Glutamatergic neuron (in vitro differentiated cells): ENCODE data around the gene ELFN1. TPM values are rescaled to one million over a fixed set of nuclear protein-coding genes. Genes with fewer than 3 reads are reported as not detected.
A peak's percentile ranks its signal among the peaks of the same experiment; 100 is the strongest.

Source experiments
- DNase-seq: peaks from one replicate; pipeline ENCODE4 v3.0.0; 2022
- H3K27ac Mint-ChIP-seq: one replicate; pipeline ENCODE4 v1.8.0; 2020; ENCODE audit warnings: mild to moderate bottlenecking, mixed read lengths, inconsistent platforms; ENCODE audit not compliant: unreplicated experiment
- H3K27me3 Mint-ChIP-seq: one replicate; pipeline ENCODE4 v1.8.0; 2020; ENCODE audit warnings: mild to moderate bottlenecking, moderate library complexity, mixed read lengths, inconsistent platforms; ENCODE audit not compliant: unreplicated experiment
- H3K36me3 Mint-ChIP-seq: one replicate; pipeline ENCODE4 v1.8.0; 2020; ENCODE audit warnings: mild to moderate bottlenecking, mixed read lengths, inconsistent platforms; ENCODE audit not compliant: unreplicated experiment
- H3K4me1 Mint-ChIP-seq: one replicate; pipeline ENCODE4 v1.8.0; 2020; ENCODE audit warnings: mild to moderate bottlenecking, low read depth, mixed read lengths, inconsistent platforms; ENCODE audit not compliant: unreplicated experiment
- H3K4me3 Mint-ChIP-seq: one replicate; pipeline ENCODE4 v1.8.0; 2020; ENCODE audit warnings: mild to moderate bottlenecking, mixed read lengths, inconsistent platforms; ENCODE audit not compliant: unreplicated experiment
- H3K9me3 Mint-ChIP-seq: one replicate; pipeline ENCODE4 v1.8.0; 2020; ENCODE audit warnings: mild to moderate bottlenecking, moderate library complexity, mixed read lengths, inconsistent platforms; ENCODE audit not compliant: unreplicated experiment
- total RNA-seq: library from RNA; stranded (reverse); fragmentation: NEBNext Ultra II Directional; extraction: Animal tissue kit (Norgen Biotek cat#: 25700); gene quantifications from one replicate; pipeline ENCODE4 v1.2.1, GENCODE V29; 2021; ENCODE audit not compliant: unreplicated experiment
- TF ChIP-seq, protein P1 (sequence below): fragments of 200-600 bp; sonication (generic); IDR thresholded peaks from one replicate; pipeline ENCODE4 v1.5.0; 2021; ENCODE audit not compliant: partially characterized antibody, unreplicated experiment

ELFN1 gene
- total RNA-seq, 1 donor from 2014 or later: 40.0 TPM

DNA sequence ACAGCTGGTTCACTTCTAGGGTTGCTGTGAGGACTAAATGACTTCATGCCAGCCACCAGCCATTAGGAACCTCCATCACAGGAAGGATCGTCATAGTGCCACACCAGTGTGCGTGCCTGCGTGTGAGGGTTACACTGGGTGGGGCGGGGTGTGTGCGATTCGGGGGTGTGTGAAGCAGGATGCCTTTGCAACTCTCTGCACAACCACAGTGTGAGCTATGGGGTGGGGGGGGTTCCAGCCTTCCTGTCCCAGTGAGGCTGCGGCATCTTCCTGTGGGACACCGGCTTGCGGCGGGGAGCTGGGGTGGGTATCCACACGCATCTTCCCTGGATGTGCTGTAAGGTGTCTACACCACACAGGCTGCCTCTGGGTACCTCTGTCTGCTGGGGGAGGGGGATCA is 6.9 kb upstream of the ELFN1 start:
- Mint-ChIP-seq H3K4me3 (peak overlapping the region; percentile 82), H3K27me3 (peaks cover 7% of the 10 kb centered on the region), H3K27ac (peak overlapping the region; percentile 64), H3K9me3 (peaks cover 13% of the 10 kb centered on the region), H3K4me1 (peaks cover 7% of the 10 kb centered on the region), H3K36me3 (no peaks in the 10 kb centered on the region)
- TF ChIP-seq, protein P1, sequence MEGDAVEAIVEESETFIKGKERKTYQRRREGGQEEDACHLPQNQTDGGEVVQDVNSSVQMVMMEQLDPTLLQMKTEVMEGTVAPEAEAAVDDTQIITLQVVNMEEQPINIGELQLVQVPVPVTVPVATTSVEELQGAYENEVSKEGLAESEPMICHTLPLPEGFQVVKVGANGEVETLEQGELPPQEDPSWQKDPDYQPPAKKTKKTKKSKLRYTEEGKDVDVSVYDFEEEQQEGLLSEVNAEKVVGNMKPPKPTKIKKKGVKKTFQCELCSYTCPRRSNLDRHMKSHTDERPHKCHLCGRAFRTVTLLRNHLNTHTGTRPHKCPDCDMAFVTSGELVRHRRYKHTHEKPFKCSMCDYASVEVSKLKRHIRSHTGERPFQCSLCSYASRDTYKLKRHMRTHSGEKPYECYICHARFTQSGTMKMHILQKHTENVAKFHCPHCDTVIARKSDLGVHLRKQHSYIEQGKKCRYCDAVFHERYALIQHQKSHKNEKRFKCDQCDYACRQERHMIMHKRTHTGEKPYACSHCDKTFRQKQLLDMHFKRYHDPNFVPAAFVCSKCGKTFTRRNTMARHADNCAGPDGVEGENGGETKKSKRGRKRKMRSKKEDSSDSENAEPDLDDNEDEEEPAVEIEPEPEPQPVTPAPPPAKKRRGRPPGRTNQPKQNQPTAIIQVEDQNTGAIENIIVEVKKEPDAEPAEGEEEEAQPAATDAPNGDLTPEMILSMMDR: no peak
- no peak for DNase-seq

DNA sequence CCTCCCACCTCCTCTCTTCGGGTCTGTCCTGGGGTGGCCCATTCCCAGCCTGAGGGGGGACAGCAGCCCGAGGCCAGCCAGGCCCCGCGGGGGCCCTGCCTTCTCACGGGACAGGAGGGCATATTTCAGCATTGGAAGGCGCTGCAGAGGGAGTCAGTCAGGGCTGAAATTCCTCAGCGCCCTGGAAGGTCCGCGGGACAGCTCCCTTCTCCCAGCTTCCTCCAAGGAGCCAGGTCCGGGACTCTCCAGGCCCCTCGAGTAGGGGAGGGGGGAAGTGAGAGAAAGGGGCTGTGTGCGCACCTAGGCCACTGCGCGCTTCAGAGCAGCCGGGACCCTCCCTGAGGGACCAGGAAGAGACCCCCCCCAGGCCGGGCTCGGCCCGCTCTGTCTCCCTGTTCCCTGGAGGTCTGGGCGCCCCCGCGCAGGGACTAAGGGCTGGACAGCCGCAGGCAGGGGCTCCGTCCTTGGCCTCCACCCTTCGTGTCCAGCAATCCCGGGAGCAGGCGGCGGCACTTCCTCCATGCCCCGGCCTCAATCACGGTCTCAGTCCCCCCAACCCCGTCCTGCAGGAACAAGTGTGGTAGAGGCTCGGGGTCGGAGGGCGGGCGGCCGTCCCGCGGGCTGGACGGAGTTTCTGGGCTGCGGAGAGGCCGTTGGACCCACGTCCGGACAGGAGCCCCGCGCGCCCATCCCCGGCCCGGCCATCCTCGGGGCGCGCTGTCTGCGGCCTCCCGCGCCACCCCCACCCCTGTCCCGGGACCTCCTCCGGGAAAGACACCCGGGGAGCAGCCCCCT is 6.0 kb upstream of the ELFN1 start:
- TF ChIP-seq, protein P1: no peak
- no peak for DNase-seq

DNA sequence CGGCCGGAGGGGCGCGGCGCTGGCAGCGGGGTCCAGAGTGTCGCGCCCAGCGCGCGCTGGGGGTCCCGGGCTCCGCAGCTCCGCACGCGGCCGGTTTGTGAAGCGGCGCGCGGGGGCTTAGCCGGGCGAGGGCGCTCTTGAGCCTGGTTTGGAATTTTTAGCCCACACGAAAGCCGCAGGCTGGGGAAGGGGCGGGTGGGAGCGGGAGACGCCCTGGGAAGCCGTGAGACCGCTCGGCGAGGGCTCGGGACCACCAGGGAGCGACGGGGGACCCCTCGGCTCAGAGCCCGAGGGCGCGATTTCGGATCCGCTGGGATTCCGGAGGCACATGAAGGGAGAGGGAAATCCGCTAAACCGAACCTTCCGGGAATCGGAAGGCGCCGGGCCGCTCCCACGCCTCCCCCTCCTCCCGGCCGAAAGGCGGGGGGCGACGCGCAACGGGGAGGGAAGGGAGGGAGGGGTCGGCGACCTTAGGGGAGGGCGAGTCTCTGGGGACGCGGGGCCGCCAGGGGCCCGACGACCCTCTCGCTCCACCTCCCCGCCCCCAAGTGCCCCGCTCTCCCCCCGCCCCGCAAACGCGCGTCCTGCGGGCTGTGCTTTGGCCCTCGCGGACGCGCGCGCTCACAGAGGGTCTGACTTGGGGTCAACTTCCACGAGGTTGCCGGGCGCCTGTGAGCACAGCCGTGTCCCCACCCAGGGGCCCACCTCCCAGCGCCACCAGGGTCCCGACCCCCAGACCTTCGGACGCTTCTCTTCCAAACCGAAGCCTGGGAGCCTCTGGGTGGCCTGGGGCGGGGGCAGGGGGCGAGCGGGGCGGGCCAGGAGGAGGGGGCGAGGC is 5.1 kb upstream of the ELFN1 start:
- peaks cover 7% of the 10 kb centered on the region for H3K4me1 Mint-ChIP-seq
- DNase-seq: peak; percentile 94
- peaks cover 6% of the 10 kb centered on the region for H3K27me3 Mint-ChIP-seq
- H3K27ac Mint-ChIP-seq: no peak overlapping the region
- no peaks in the 10 kb centered on the region for H3K36me3 Mint-ChIP-seq
- peaks cover 11% of the 10 kb centered on the region for H3K9me3 Mint-ChIP-seq
- no peak overlapping the region for H3K4me3 Mint-ChIP-seq
- TF ChIP-seq, protein P1: peak; percentile 79

More for the DNA sequence above, 6.0 kb upstream of the ELFN1 start:
- Mint-ChIP-seq H3K9me3 (peaks cover 11% of the 10 kb centered on the region), H3K36me3 (no peaks in the 10 kb centered on the region), H3K4me3 (no peak overlapping the region), H3K27ac (no peak overlapping the region), H3K4me1 (peaks cover 7% of the 10 kb centered on the region), H3K27me3 (peaks cover 6% of the 10 kb centered on the region)

DNA sequence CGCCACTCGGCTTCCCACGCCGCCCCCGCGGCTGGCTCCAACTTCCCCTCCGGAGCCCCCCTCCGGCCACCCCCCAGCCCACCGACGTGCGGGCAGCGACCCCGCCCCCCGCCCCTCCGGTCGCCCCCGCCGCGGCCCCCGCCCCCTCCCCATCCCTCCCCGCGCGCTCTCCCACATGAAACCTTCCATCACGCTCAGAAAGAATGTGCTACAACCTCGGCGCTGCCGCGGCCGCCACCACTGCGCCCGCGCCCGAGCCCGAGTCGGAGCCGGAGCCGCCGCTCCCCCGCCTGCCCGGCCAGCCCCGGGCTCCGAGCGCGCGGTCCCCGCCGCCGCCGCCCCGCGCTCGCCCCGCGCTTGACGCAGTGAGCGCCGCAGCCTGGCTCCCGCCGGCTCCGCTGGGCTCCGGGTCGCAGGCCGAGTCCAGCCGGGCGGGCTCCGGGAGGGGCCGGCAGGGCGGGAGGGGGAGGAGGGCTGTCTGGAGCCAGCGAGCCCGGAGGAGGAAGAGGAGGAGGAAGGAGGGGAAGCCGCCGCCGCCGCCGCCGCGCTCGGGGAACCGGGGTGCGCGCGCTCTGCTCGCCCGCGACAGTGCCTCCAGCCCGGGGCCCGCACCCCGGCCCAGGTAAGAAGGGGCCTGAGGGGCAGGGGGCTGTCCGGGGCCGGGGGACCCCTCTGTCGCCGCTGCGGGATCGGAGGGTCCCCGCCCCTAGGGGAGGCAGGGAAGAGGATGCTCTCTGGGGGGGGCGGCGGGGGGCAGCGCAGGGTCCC is 4.3 kb upstream of the ELFN1 start:
- DNase-seq: peak; percentile 71
- no peak overlapping the region for H3K27ac Mint-ChIP-seq
- peaks cover 6% of the 10 kb centered on the region for H3K27me3 Mint-ChIP-seq
- H3K36me3 Mint-ChIP-seq: no peaks in the 10 kb centered on the region
- H3K9me3 Mint-ChIP-seq: peaks cover 11% of the 10 kb centered on the region
- TF ChIP-seq, protein P1: no peak
- peaks cover 7% of the 10 kb centered on the region for H3K4me1 Mint-ChIP-seq
- H3K4me3 Mint-ChIP-seq: no peak overlapping the region
